PC-9 (cell line): ENCODE measurements around the gene RIPOR2. TPM values are rescaled to one million over a fixed set of nuclear protein-coding genes. Genes with fewer than 3 reads are reported as not detected.

ENCODE experiments used
- BruUV-seq: library from RNA; stranded (reverse); fragments of 400-500 nt; replicated peaks from 2 replicates; lab custom pipeline; 2021; lab: Mats Ljungman, UMichigan
- CTCF ChIA-PET: fragments of 300-600 bp; sonication (Branson Sonifier 250); formaldehyde crosslinking; loops from one replicate; lab custom pipeline; 2022; ENCODE audit warnings: antibody characterized with exemption; lab: Charles Lee
- POLR2A ChIA-PET: fragments of 300-600 bp; sonication (Branson Sonifier 250); formaldehyde crosslinking; loops from one replicate; lab custom pipeline; 2022; ENCODE audit warnings: antibody characterized with exemption; ENCODE audit not compliant: unreplicated experiment; lab: Charles Lee
- DNase-seq, 2 experiments: peaks; one replicate each; pipeline versions ENCODE4 v3.0.0 to v3.0.0-alpha.2; 2015 to 2022; ENCODE audit warnings: mixed read lengths in 1 of 2
- H2AFZ ChIP-seq: fragments of 200-600 bp; sonication (generic); 2 replicates; pipeline ENCODE4 v1.8.1; 2017; ENCODE audit warnings: antibody characterized with exemption
- H3F3A ChIP-seq: fragments of 200-600 bp; sonication (generic); 2 replicates; pipeline ENCODE4 v1.8.1; 2017; ENCODE audit warnings: antibody characterized with exemption, mild to moderate bottlenecking, low read depth; ENCODE audit not compliant: insufficient read depth
- H3K27ac ChIP-seq: fragments of 200-600 bp; sonication (generic); 2 replicates; pipeline ENCODE4 v1.6.1; 2016; ENCODE audit warnings: mixed run types
- H3K27me3 ChIP-seq: fragments of 200-600 bp; sonication (generic); 2 replicates; pipeline ENCODE4 v1.6.1; 2016; ENCODE audit warnings: low read depth, mixed run types; ENCODE audit not compliant: insufficient read depth
- H3K36me3 ChIP-seq: fragments of 200-600 bp; sonication (generic); 2 replicates; pipeline ENCODE4 v1.6.1; 2016; ENCODE audit warnings: low read depth, mixed run types
- H3K4me1 ChIP-seq: fragments of 200-600 bp; sonication (generic); replicated peaks from 2 replicates; pipeline ENCODE4 v1.6.1; 2016; ENCODE audit warnings: mixed run types; ENCODE audit not compliant: insufficient read depth
- H3K4me2 ChIP-seq: fragments of 200-600 bp; sonication (generic); 2 replicates; pipeline ENCODE4 v1.6.1; 2017; ENCODE audit warnings: mixed run types
- H3K4me3 ChIP-seq: fragments of 200-600 bp; sonication (generic); 2 replicates; pipeline ENCODE4 v1.6.1; 2016; ENCODE audit warnings: mixed run types
- H3K79me2 ChIP-seq: fragments of 200-600 bp; sonication (generic); 2 replicates; pipeline ENCODE4 v1.6.1; 2017; ENCODE audit warnings: low read depth, mixed run types
- H3K9me2 ChIP-seq: fragments of 200-600 bp; sonication (generic); 2 replicates; pipeline ENCODE4 v1.8.1; 2017; ENCODE audit warnings: mild to moderate bottlenecking; ENCODE audit not compliant: insufficient read depth
- H3K9me3 ChIP-seq: fragments of 200-600 bp; sonication (generic); 2 replicates; pipeline ENCODE4 v1.8.1; 2016; ENCODE audit warnings: low read depth; ENCODE audit not compliant: insufficient read depth
- H4K20me1 ChIP-seq: fragments of 200-600 bp; sonication (generic); 2 replicates; pipeline ENCODE4 v1.8.1; 2017; ENCODE audit not compliant: insufficient read depth
- CTCF ChIP-seq: fragments of 200-600 bp; sonication (generic); conservative IDR thresholded peaks from 2 replicates; pipeline ENCODE4 v1.6.1; 2017; ENCODE audit warnings: mixed run types, antibody characterized with exemption, mild to moderate bottlenecking, moderate library complexity
- EZH2 ChIP-seq: fragments of 200-600 bp; sonication (generic); IDR thresholded peaks from 2 replicates; pipeline ENCODE4 v1.8.0; 2017; ENCODE audit warnings: antibody characterized with exemption, low read depth
- intact Hi-C: fragments of 100-400 bp; cut with micrococcal nuclease; formaldehyde crosslinking; loops from one replicate; pipeline ENCODE4 v1.10.0; 2022; ENCODE audit not compliant: unreplicated experiment
- total RNA-seq: library from RNA; stranded (reverse); gene quantifications from 2 replicates; pipeline ENCODE4 v1.2.3, GENCODE V29; 2021

RIPOR2 gene
- total RNA-seq, 1 experiment from 2014 or later: 0.94 TPM

GRCh38 chr6:24867104-24867703 lies 68.6 kb downstream of the RIPOR2 start:
- DNase-seq: no peak
- TF ChIP-seq CTCF (no peak), EZH2 (no peak)
- intact Hi-C loops: no loop called here
- no peaks in the 10 kb centered on the region for H3K4me1 ChIP-seq
- no peaks in the 10 kb centered on the region for H3K9me3 ChIP-seq
- no peak overlapping the region for H3K4me2 ChIP-seq
- POLR2A ChIA-PET: interaction anchor here (0.7 kb wide), 1 partner anchor 624 kb away, joined by 3 read pairs; no protein-coding TSS in a partner anchor
- CTCF ChIA-PET: interaction anchor here (0.6 kb wide), 1 partner anchor 125 kb away, joined by 3 read pairs; no protein-coding TSS in a partner anchor
- BruUV-seq: no TSS peak
- no peaks in the 10 kb centered on the region for H3K36me3 ChIP-seq
- no peak overlapping the region for H3K4me3 ChIP-seq
- H3K27ac ChIP-seq: no peak overlapping the region
- no peaks in the 10 kb centered on the region for H3K79me2 ChIP-seq
- no peak overlapping the region for H2AFZ ChIP-seq
- H4K20me1 ChIP-seq: no peaks in the 10 kb centered on the region
- H3K27me3 ChIP-seq: no peaks in the 10 kb centered on the region
- H3K9me2 ChIP-seq: no peaks in the 10 kb centered on the region
- H3F3A ChIP-seq: no peaks in the 10 kb centered on the region

- POLR2A ChIA-PET: no interaction called here
- H3K79me2 ChIP-seq: no peaks in the 10 kb centered on the region
Observed at GRCh38 chr6:24865161-24865560, 70.6 kb downstream of the RIPOR2 start.

GRCh38 chr6:24864343-24864742 lies 71.4 kb downstream of the RIPOR2 start:
- no peak overlapping the region for H3K4me2 ChIP-seq
- no peaks in the 10 kb centered on the region for H4K20me1 ChIP-seq
- no TSS peak for BruUV-seq
- no peak overlapping the region for H3K27ac ChIP-seq
- ChIA-PET CTCF (no interaction called here), POLR2A (no interaction called here)
- H3F3A ChIP-seq: no peaks in the 10 kb centered on the region
- H3K36me3 ChIP-seq: no peaks in the 10 kb centered on the region
- H3K9me3 ChIP-seq: no peaks in the 10 kb centered on the region
- H3K9me2 ChIP-seq: no peaks in the 10 kb centered on the region
- H3K27me3 ChIP-seq: no peaks in the 10 kb centered on the region
- H3K79me2 ChIP-seq: no peaks in the 10 kb centered on the region
- intact Hi-C loops: no loop called here
- peaks cover under 1% of the 10 kb centered on the region; the same call in 1 of the 2 replicates for H3K4me1 ChIP-seq
- no peak overlapping the region for H2AFZ ChIP-seq
- no peak for TF ChIP-seq CTCF
- TF ChIP-seq EZH2: no peak
- DNase-seq: no peak
- H3K4me3 ChIP-seq: no peak overlapping the region

More at GRCh38 chr6:24865161-24865560, 70.6 kb downstream of the RIPOR2 start:
- no TSS peak for BruUV-seq
- Histone ChIP-seq H3K4me2 (no peak overlapping the region), H3K27me3 (no peaks in the 10 kb centered on the region), H3K4me1 (no peaks in the 10 kb centered on the region), H3F3A (no peaks in the 10 kb centered on the region), H4K20me1 (no peaks in the 10 kb centered on the region), H3K27ac (no peak overlapping the region), H3K4me3 (no peak overlapping the region), H2AFZ (no peak overlapping the region), H3K36me3 (no peaks in the 10 kb centered on the region), H3K9me3 (no peaks in the 10 kb centered on the region), H3K9me2 (no peaks in the 10 kb centered on the region)
- CTCF ChIA-PET: no interaction called here
- intact Hi-C loops: no loop called here
- no peak for TF ChIP-seq EZH2
- DNase-seq: no peak

GRCh38 chr6:24861934-24862333 lies 73.8 kb downstream of the RIPOR2 start:
- Histone ChIP-seq H3K4me1 (peaks cover 20% of the 10 kb centered on the region), H3K36me3 (no peaks in the 10 kb centered on the region), H4K20me1 (no peaks in the 10 kb centered on the region), H3K27me3 (no peaks in the 10 kb centered on the region), H3K27ac (no peak overlapping the region), H3K4me2 (no peak overlapping the region), H3K4me3 (no peak overlapping the region), H3F3A (peaks cover 11% of the 10 kb centered on the region; the same call in 1 of the 2 replicates), H2AFZ (no peak overlapping the region), H3K9me3 (no peaks in the 10 kb centered on the region), H3K9me2 (no peaks in the 10 kb centered on the region), H3K79me2 (no peaks in the 10 kb centered on the region)
- no peak for DNase-seq
- ChIA-PET CTCF (no interaction called here), POLR2A (no interaction called here)
- intact Hi-C loops: no loop called here
- no TSS peak for BruUV-seq
- TF ChIP-seq CTCF (no peak), EZH2 (no peak)
